Measurements from ENCODE around the gene DUSP3. TPM values are rescaled to one million over a fixed set of nuclear protein-coding genes. Genes with fewer than 3 reads are reported as not detected.

DUSP3 gene
- total RNA-seq, 1 donor from 2014 or later = 45.0 TPM

GRCh38 chr17:43753493-43754129, 25.2 kb downstream of the DUSP3 start:
- peaks cover 55% of the 10 kb centered on the region for H3K27me3 Mint-ChIP-seq (ENCODE audit: low read depth)
- H3K9me3 Mint-ChIP-seq = no peaks in the 10 kb centered on the region
- H3K4me3 Mint-ChIP-seq = no peak overlapping the region
- H3K4me1 Mint-ChIP-seq = peaks cover 7% of the 10 kb centered on the region
- DNase-seq (ENCODE audit: low spot score in 2 of 2, unreplicated experiment in 2 of 2) = no peak
- H3K27ac Mint-ChIP-seq = no peak overlapping the region
- no peak for TF ChIP-seq CTCF (IDR thresholded peaks at IDR 0.05; ENCODE audit: unreplicated experiment)
- H3K36me3 Mint-ChIP-seq = no peaks in the 10 kb centered on the region

- Mint-ChIP-seq H3K27ac (no peak overlapping the region), H3K36me3 (no peaks in the 10 kb centered on the region), H3K27me3 (ENCODE audit: low read depth) (peaks cover 27% of the 10 kb centered on the region), H3K4me1 (peaks cover 22% of the 10 kb centered on the region), H3K9me3 (no peaks in the 10 kb centered on the region), H3K4me3 (no peak overlapping the region)
- TF ChIP-seq CTCF (IDR thresholded peaks at IDR 0.05; ENCODE audit: unreplicated experiment) = no peak
- no peak for DNase-seq (ENCODE audit: low spot score in 2 of 2, unreplicated experiment in 2 of 2)
Observed at GRCh38 chr17:43750153-43750552, 28.6 kb downstream of the DUSP3 start.

GRCh38 chr17:43745541-43745940, 33.2 kb downstream of the DUSP3 start:
- Mint-ChIP-seq H3K4me1 (peaks cover 38% of the 10 kb centered on the region), H3K9me3 (no peaks in the 10 kb centered on the region), H3K27me3 (ENCODE audit: low read depth) (no peaks in the 10 kb centered on the region), H3K27ac (peak overlapping the region; percentile 67), H3K4me3 (no peak overlapping the region), H3K36me3 (no peaks in the 10 kb centered on the region)
- no peak for DNase-seq (ENCODE audit: low spot score in 2 of 2, unreplicated experiment in 2 of 2)
- no peak for TF ChIP-seq CTCF (IDR thresholded peaks at IDR 0.05; ENCODE audit: unreplicated experiment)

- H3K27me3 Mint-ChIP-seq (ENCODE audit: low read depth) = no peaks in the 10 kb centered on the region
- peaks cover 45% of the 10 kb centered on the region for H3K4me1 Mint-ChIP-seq
- TF ChIP-seq CTCF (IDR thresholded peaks at IDR 0.05; ENCODE audit: unreplicated experiment) = no peak
- H3K36me3 Mint-ChIP-seq = no peaks in the 10 kb centered on the region
- no peaks in the 10 kb centered on the region for H3K9me3 Mint-ChIP-seq
- no peak overlapping the region for H3K4me3 Mint-ChIP-seq
- no peak for DNase-seq (ENCODE audit: low spot score in 2 of 2, unreplicated experiment in 2 of 2)
- H3K27ac Mint-ChIP-seq = no peak overlapping the region
Observed at GRCh38 chr17:43741636-43742035, 37.1 kb downstream of the DUSP3 start.

GRCh38 chr17:43740541-43740940, 38.2 kb downstream of the DUSP3 start:
- Mint-ChIP-seq H3K4me1 (peaks cover 34% of the 10 kb centered on the region), H3K27me3 (ENCODE audit: low read depth) (no peaks in the 10 kb centered on the region), H3K27ac (no peak overlapping the region), H3K9me3 (no peaks in the 10 kb centered on the region), H3K4me3 (no peak overlapping the region), H3K36me3 (no peaks in the 10 kb centered on the region)
- DNase-seq (ENCODE audit: low spot score in 2 of 2, unreplicated experiment in 2 of 2) = no peak
- TF ChIP-seq CTCF (IDR thresholded peaks at IDR 0.05; ENCODE audit: unreplicated experiment) = no peak

- Mint-ChIP-seq H3K27ac (no peak overlapping the region), H3K4me1 (peaks cover 17% of the 10 kb centered on the region), H3K27me3 (ENCODE audit: low read depth) (no peaks in the 10 kb centered on the region), H3K9me3 (no peaks in the 10 kb centered on the region), H3K36me3 (no peaks in the 10 kb centered on the region), H3K4me3 (no peak overlapping the region)
- DNase-seq (ENCODE audit: low spot score in 2 of 2, unreplicated experiment in 2 of 2) = no peak
- no peak for TF ChIP-seq CTCF (IDR thresholded peaks at IDR 0.05; ENCODE audit: unreplicated experiment)
Observed at GRCh38 chr17:43737722-43738121, 41.1 kb downstream of the DUSP3 start.

Measured in mesothelial cell of epicardium (in vitro differentiated cells).